Smooth muscle cell (in vitro differentiated cells): ENCODE data around the gene ZNF532. TPM values are rescaled to one million over a fixed set of nuclear protein-coding genes. Genes with fewer than 3 reads are reported as not detected.

Source experiments
- DNase-seq: peaks from one replicate; lab custom pipeline; 2025; ENCODE audit not compliant: unreplicated experiment; lab: John Stamatoyannopoulos, UW
- H2AFZ ChIP-seq: fragments of 200-600 bp; sonication (generic); 2 replicates; pipeline ENCODE4 v1.6.0; 2016; ENCODE audit warnings: antibody characterized with exemption, low read depth, mild to moderate bottlenecking
- H3F3A ChIP-seq: fragments of 200-600 bp; sonication (generic); 2 replicates; pipeline ENCODE4 v1.6.0; 2017; ENCODE audit warnings: antibody characterized with exemption, low read depth
- H3K27ac ChIP-seq: fragments of 200-600 bp; sonication (generic); 2 replicates; pipeline ENCODE4 v1.5.1; 2016; ENCODE audit warnings: low read depth, mild to moderate bottlenecking
- H3K27me3 ChIP-seq: fragments of 200-600 bp; sonication (generic); 2 replicates; pipeline ENCODE4 v1.6.1; 2016; ENCODE audit warnings: low read depth, mild to moderate bottlenecking
- H3K36me3 ChIP-seq: fragments of 200-600 bp; sonication (generic); 2 replicates; pipeline ENCODE4 v1.5.1; 2016; ENCODE audit warnings: low read depth
- H3K4me1 ChIP-seq: fragments of 200-600 bp; sonication (generic); 2 replicates; pipeline ENCODE4 v1.5.1; 2016; ENCODE audit warnings: low read depth
- H3K4me2 ChIP-seq: fragments of 200-600 bp; sonication (generic); 2 replicates; pipeline ENCODE4 v1.6.0; 2016; ENCODE audit warnings: mild to moderate bottlenecking
- H3K4me3 ChIP-seq: fragments of 200-600 bp; sonication (generic); 2 replicates; pipeline ENCODE4 v1.5.1; 2016; ENCODE audit warnings: mild to moderate bottlenecking
- H3K79me2 ChIP-seq: fragments of 200-600 bp; sonication (generic); 2 replicates; pipeline ENCODE4 v1.6.0; 2016; ENCODE audit warnings: low read depth, mild to moderate bottlenecking
- H3K9ac ChIP-seq: fragments of 200-600 bp; sonication (generic); 2 replicates; pipeline ENCODE4 v1.6.0; 2016; ENCODE audit warnings: low read depth
- H3K9me3 ChIP-seq: fragments of 200-600 bp; sonication (generic); replicated peaks from 2 replicates; pipeline ENCODE4 v1.5.1; 2016; ENCODE audit warnings: low read depth
- H4K20me1 ChIP-seq: fragments of 200-600 bp; sonication (generic); 2 replicates; pipeline ENCODE4 v1.6.0; 2016; ENCODE audit warnings: low read depth
- CTCF ChIP-seq: fragments of 200-600 bp; sonication (generic); IDR thresholded peaks from 2 replicates; pipeline ENCODE4 v1.5.1; 2017; ENCODE audit warnings: borderline replicate concordance, mild to moderate bottlenecking, antibody characterized with exemption; ENCODE audit not compliant: insufficient read depth, poor library complexity, severe bottlenecking
- WGBS: methylation state at CpG from one replicate; pipeline ENCODE4 v1.1.7; 2016; ENCODE audit warnings: low lambda C conversion rate; 5-methylcytosine and 5-hydroxymethylcytosine counted together
- polyA plus RNA-seq: library from polyadenylated mRNA; unstranded; fragments of >200 nt; fragmentation: Nextera tagmentation; extraction: Ambion mirVana; gene quantifications from 2 replicates; pipeline ENCODE4 v1.2.1, GENCODE V29; 2016
- total RNA-seq: library from RNA; depleted of rRNA; stranded (reverse); fragments of >200 nt; gene quantifications from 2 replicates; pipeline ENCODE4 v1.2.3, GENCODE V29; 2014

Gene ZNF532
- total and polyA plus RNA-seq, 2 experiments from 2014 or later: 31.6 to 126 TPM

- Histone ChIP-seq H4K20me1 (peaks cover 99% of the 10 kb centered on the region), H3K9me3 (no peaks in the 10 kb centered on the region), H3K4me3 (no peak overlapping the region), H2AFZ (no peak overlapping the region), H3K27ac (no peak overlapping the region), H3K4me1 (peaks cover 3% of the 10 kb centered on the region), H3K9ac (no peak overlapping the region), H3F3A (no peaks in the 10 kb centered on the region), H3K4me2 (no peak overlapping the region), H3K36me3 (no peaks in the 10 kb centered on the region), H3K79me2 (peaks cover 96% of the 10 kb centered on the region), H3K27me3 (no peaks in the 10 kb centered on the region)
- 89% methylated on average over 6 of the region's 6 CpGs for WGBS
- no peak for DNase-seq
- no peak for TF ChIP-seq CTCF
These were observed 30.7 kb downstream of the ZNF532 start for GRCh38 chr18:58895385-58895784.

GRCh38 chr18:58896268-58896667 lies 31.6 kb downstream of the ZNF532 start:
- Histone ChIP-seq H3K79me2 (peaks cover 96% of the 10 kb centered on the region), H3K9me3 (no peaks in the 10 kb centered on the region), H3K27ac (peak overlapping the region; percentile 58), H3K4me2 (peak overlapping the region; percentile 70), H3K9ac (no peak overlapping the region), H3K27me3 (no peaks in the 10 kb centered on the region), H3K4me1 (peaks cover 3% of the 10 kb centered on the region), H4K20me1 (peaks cover 99% of the 10 kb centered on the region), H3K36me3 (no peaks in the 10 kb centered on the region), H3F3A (no peaks in the 10 kb centered on the region), H2AFZ (no peak overlapping the region), H3K4me3 (no peak overlapping the region)
- TF ChIP-seq CTCF: no peak
- 58% methylated on average over 2 of the region's 2 CpGs for WGBS
- DNase-seq: no peak

- peaks cover 3% of the 10 kb centered on the region for H3K4me1 ChIP-seq
- H3K27ac ChIP-seq: peak overlapping the region; percentile 58
- TF ChIP-seq CTCF: no peak
- H3F3A ChIP-seq: no peaks in the 10 kb centered on the region
- no peaks in the 10 kb centered on the region for H3K27me3 ChIP-seq
- H3K9ac ChIP-seq: no peak overlapping the region
- no peaks in the 10 kb centered on the region for H3K9me3 ChIP-seq
- H4K20me1 ChIP-seq: peaks cover 99% of the 10 kb centered on the region
- WGBS: 56% methylated on average over 8 of the region's 8 CpGs
- no peak overlapping the region for H2AFZ ChIP-seq
- no peak for DNase-seq
- no peaks in the 10 kb centered on the region for H3K36me3 ChIP-seq
- peak overlapping the region; percentile 70 for H3K4me2 ChIP-seq
- H3K79me2 ChIP-seq: peaks cover 96% of the 10 kb centered on the region
- H3K4me3 ChIP-seq: no peak overlapping the region
These were observed 32.2 kb downstream of the ZNF532 start for GRCh38 chr18:58896734-58897508.
